Measurements from ENCODE around the gene TRNT1.

The TRNT1 gene

GRCh38 chr3:3177861-3178497 lies 51.2 kb downstream of the TRNT1 start:
- no peak for DNase-seq (ENCODE audit: low spot score)

- no peak for DNase-seq (ENCODE audit: low spot score)
Observed at GRCh38 chr3:3178498-3179328, 52.0 kb downstream of the TRNT1 start.

GRCh38 chr3:3179407-3180094 lies 52.8 kb downstream of the TRNT1 start, which contains the start of gene CRBN:
CRBN (minus strand) TSS chr3:3179691; CDS start chr3:3179687, 4 bp downstream.
- peak; percentile 91 for DNase-seq (ENCODE audit: low spot score)

GRCh38 chr3:3180456-3180855 lies 53.7 kb downstream of the TRNT1 start:
- no peak for DNase-seq (ENCODE audit: low spot score)

- DNase-seq (ENCODE audit: low spot score), result no peak
Observed at GRCh38 chr3:3184876-3185275, 58.1 kb downstream of the TRNT1 start.

- no peak for DNase-seq (ENCODE audit: low spot score)
Observed at GRCh38 chr3:3189102-3189727, 62.5 kb downstream of the TRNT1 start.

- DNase-seq (ENCODE audit: low spot score), result no peak
Observed at GRCh38 chr3:3189961-3190360, 63.2 kb downstream of the TRNT1 start.

GRCh38 chr3:3191675-3192285 lies 65.0 kb downstream of the TRNT1 start:
- DNase-seq (ENCODE audit: low spot score), result no peak

GRCh38 chr3:3192286-3192675 lies 65.5 kb downstream of the TRNT1 start:
- DNase-seq (ENCODE audit: low spot score), result no peak

- no peak for DNase-seq (ENCODE audit: low spot score)
Observed at GRCh38 chr3:3194861-3195260, 68.1 kb downstream of the TRNT1 start.

- DNase-seq (ENCODE audit: low spot score), result peak; percentile 51
Observed at GRCh38 chr3:3196148-3196861, 69.6 kb downstream of the TRNT1 start.

Small RNAs within 50 kb of the gene (small RNA-seq; reads per million reads assigned to genes)
- gene RF00416, result 0 reads per million in 2 experiments

Data from SK-N-DZ (cell line).